HAP-1 (cell line): Measurements from ENCODE around the gene MT4.

Source experiments
- DNase-seq, 2 experiments: peaks; one replicate each; pipeline ENCODE4 v3.0.0-alpha.2; 2016 to 2020; ENCODE audit warnings: low spot score in 2 of 2
- H3K27me3 ChIP-seq: fragments of 250-450 bp; sonication (Bioruptor Pico); 2 replicates; pipeline ENCODE4 v1.5.1; 2020; ENCODE audit warnings: low read depth, mild to moderate bottlenecking, moderate library complexity
- H3K36me3 ChIP-seq: fragments of 250-450 bp; sonication (Bioruptor Pico); replicated peaks from 2 replicates; pipeline ENCODE4 v1.5.1; 2020; ENCODE audit warnings: mild to moderate bottlenecking
- H3K4me1 ChIP-seq: fragments of 250-450 bp; sonication (Bioruptor Pico); 2 replicates; pipeline ENCODE4 v1.5.1; 2020; ENCODE audit warnings: mild to moderate bottlenecking
- H3K4me3 ChIP-seq: fragments of 250-450 bp; sonication (Bioruptor Pico); 2 replicates; pipeline ENCODE4 v1.5.1; 2020; ENCODE audit warnings: mild to moderate bottlenecking, moderate library complexity
- H3K9me3 ChIP-seq: fragments of 250-450 bp; sonication (Bioruptor Pico); 2 replicates; pipeline ENCODE4 v1.5.1; 2020; ENCODE audit warnings: mild to moderate bottlenecking, moderate library complexity
- in situ Hi-C: fragments of 300-500 bp; cut with MboI; formaldehyde crosslinking; loops from 3 replicates; pipeline ENCODE4 v1.14.3; 2020; ENCODE audit warnings: low sequenced_read_pairs, inconsistent platforms, mixed read lengths

MT4 gene

GRCh38 chr16:56600398-56600999 lies 35.6 kb downstream of the MT4 start:
- H3K4me1 ChIP-seq: peaks cover 4% of the 10 kb centered on the region; the same call in 1 of the 2 replicates

GRCh38 chr16:56601325-56601724 lies 36.5 kb downstream of the MT4 start:
- Histone ChIP-seq H3K36me3 (no peaks in the 10 kb centered on the region), H3K27me3 (no peaks in the 10 kb centered on the region), H3K4me1 (peaks cover 4% of the 10 kb centered on the region; the same call in 1 of the 2 replicates), H3K4me3 (no peak overlapping the region), H3K9me3 (no peaks in the 10 kb centered on the region; the same call in 1 of the 2 replicates)
- DNase-seq: no peak
- in situ Hi-C loops: no loop called here

More at GRCh38 chr16:56600398-56600999, 35.6 kb downstream of the MT4 start:
- DNase-seq: peak; percentile 41 to 61
- no peaks in the 10 kb centered on the region for H3K36me3 ChIP-seq
- no peaks in the 10 kb centered on the region for H3K27me3 ChIP-seq
- no peak overlapping the region for H3K4me3 ChIP-seq
- H3K9me3 ChIP-seq: no peaks in the 10 kb centered on the region; the same call in 1 of the 2 replicates
- in situ Hi-C loops: no loop called here

GRCh38 chr16:56603589-56603988 lies 38.7 kb downstream of the MT4 start:
- Histone ChIP-seq H3K4me3 (no peak overlapping the region), H3K4me1 (peaks cover 7% of the 10 kb centered on the region), H3K27me3 (no peaks in the 10 kb centered on the region), H3K36me3 (no peaks in the 10 kb centered on the region), H3K9me3 (no peaks in the 10 kb centered on the region)
- in situ Hi-C loops: no loop called here
- DNase-seq: peak; percentile 32 to 67

GRCh38 chr16:56604966-56605365 lies 40.1 kb downstream of the MT4 start:
- in situ Hi-C loops: no loop called here
- no peak overlapping the region for H3K4me3 ChIP-seq
- peaks cover 12% of the 10 kb centered on the region for H3K4me1 ChIP-seq
- DNase-seq: no peak
- no peaks in the 10 kb centered on the region for H3K9me3 ChIP-seq
- H3K27me3 ChIP-seq: no peaks in the 10 kb centered on the region
- no peaks in the 10 kb centered on the region for H3K36me3 ChIP-seq

GRCh38 chr16:56605475-56605874 lies 40.6 kb downstream of the MT4 start:
- Histone ChIP-seq H3K4me1 (peaks cover 15% of the 10 kb centered on the region), H3K27me3 (no peaks in the 10 kb centered on the region), H3K36me3 (no peaks in the 10 kb centered on the region), H3K9me3 (no peaks in the 10 kb centered on the region), H3K4me3 (no peak overlapping the region)
- in situ Hi-C loops: no loop called here
- DNase-seq: no peak

- in situ Hi-C loops: no loop called here
- Histone ChIP-seq H3K4me3 (no peak overlapping the region), H3K27me3 (no peaks in the 10 kb centered on the region), H3K9me3 (no peaks in the 10 kb centered on the region), H3K36me3 (no peaks in the 10 kb centered on the region), H3K4me1 (peaks cover 18% of the 10 kb centered on the region)
- DNase-seq: no peak
Measured at GRCh38 chr16:56606071-56606475, 41.2 kb downstream of the MT4 start.

- no peaks in the 10 kb centered on the region for H3K9me3 ChIP-seq
- no peak for DNase-seq
- no peaks in the 10 kb centered on the region for H3K36me3 ChIP-seq
- no peak overlapping the region for H3K4me3 ChIP-seq
- H3K27me3 ChIP-seq: no peaks in the 10 kb centered on the region
- in situ Hi-C loops: no loop called here
- H3K4me1 ChIP-seq: peaks cover 18% of the 10 kb centered on the region
Measured at GRCh38 chr16:56606476-56607108, 41.7 kb downstream of the MT4 start.

GRCh38 chr16:56607109-56607618 lies 42.3 kb downstream of the MT4 start:
- DNase-seq: no peak
- Histone ChIP-seq H3K4me1 (peaks cover 18% of the 10 kb centered on the region), H3K27me3 (no peaks in the 10 kb centered on the region), H3K4me3 (no peak overlapping the region), H3K36me3 (no peaks in the 10 kb centered on the region), H3K9me3 (no peaks in the 10 kb centered on the region)
- in situ Hi-C loops: no loop called here

GRCh38 chr16:56607675-56608042 lies 42.8 kb downstream of the MT4 start:
- peak overlapping the region; percentile 72; the same call in 1 of the 2 replicates for H3K4me3 ChIP-seq
- H3K27me3 ChIP-seq: no peaks in the 10 kb centered on the region
- DNase-seq: no peak
- in situ Hi-C loops: no loop called here
- peaks cover 18% of the 10 kb centered on the region for H3K4me1 ChIP-seq
- H3K36me3 ChIP-seq: no peaks in the 10 kb centered on the region
- no peaks in the 10 kb centered on the region for H3K9me3 ChIP-seq

GRCh38 chr16:56608043-56608875 lies 43.4 kb downstream of the MT4 start, which contains the start of gene MT2A:
TSS of gene MT2A (plus strand) at chr16:56608584. CDS start at chr16:56608656, 72 bp downstream.
- in situ Hi-C loops: no loop called here
- H3K4me1 ChIP-seq: peaks cover 18% of the 10 kb centered on the region

GRCh38 chr16:56608876-56609462 lies 44.1 kb downstream of the MT4 start:
- Histone ChIP-seq H3K9me3 (no peaks in the 10 kb centered on the region), H3K4me3 (peak overlapping the region; percentile 72), H3K36me3 (no peaks in the 10 kb centered on the region), H3K4me1 (peaks cover 22% of the 10 kb centered on the region), H3K27me3 (no peaks in the 10 kb centered on the region)
- DNase-seq: peak in 1 of 2 experiments; percentile 42
- in situ Hi-C loops: no loop called here

More at GRCh38 chr16:56608043-56608875, 43.4 kb downstream of the MT4 start, which contains the start of gene MT2A:
- H3K36me3 ChIP-seq: no peaks in the 10 kb centered on the region
- H3K9me3 ChIP-seq: no peaks in the 10 kb centered on the region
- H3K4me3 ChIP-seq: peak within 1 kb of the TSS; percentile 72
- no peaks in the 10 kb centered on the region for H3K27me3 ChIP-seq
- DNase-seq: peak; percentile 96

GRCh38 chr16:56609463-56609921 lies 44.6 kb downstream of the MT4 start:
- Histone ChIP-seq H3K27me3 (no peaks in the 10 kb centered on the region), H3K36me3 (no peaks in the 10 kb centered on the region), H3K4me3 (peak overlapping the region; percentile 72), H3K4me1 (peaks cover 22% of the 10 kb centered on the region), H3K9me3 (no peaks in the 10 kb centered on the region)
- in situ Hi-C loops: no loop called here
- peak; percentile 59 to 76 for DNase-seq

- Histone ChIP-seq H3K36me3 (no peaks in the 10 kb centered on the region), H3K9me3 (no peaks in the 10 kb centered on the region), H3K4me1 (peaks cover 22% of the 10 kb centered on the region), H3K4me3 (peak overlapping the region; percentile 72), H3K27me3 (no peaks in the 10 kb centered on the region)
- peak; percentile 59 to 60 for DNase-seq
- in situ Hi-C loops: no loop called here
Measured at GRCh38 chr16:56610017-56610608, 45.2 kb downstream of the MT4 start.
